Ovary (tissue), 9 donors: ENCODE measurements around the gene CDX1. TPM values are rescaled to one million over a fixed set of nuclear protein-coding genes. Genes with fewer than 3 reads are reported as not detected.

ENCODE experiments used
- DNase-seq, 5 donors: peaks; one replicate each; pipeline ENCODE4 v3.0.0-alpha.2; 2019 to 2020
- H3K27ac ChIP-seq, 2 donors: fragments of 200-600 bp; one replicate each; pipeline versions ENCODE4 v1.5.1 to v1.8.0; 2019 to 2022
- H3K27me3 ChIP-seq: fragments of 200-600 bp; one replicate; pipeline ENCODE4 v1.8.0; 2022
- H3K36me3 ChIP-seq: fragments of 200-600 bp; sonication (generic); one replicate; pipeline ENCODE4 v1.5.1; 2019
- H3K4me1 ChIP-seq: one replicate; pipeline ENCODE4 v1.8.1; 2013; ENCODE audit warnings: mild to moderate bottlenecking, moderate library complexity; ENCODE audit not compliant: insufficient read depth
- H3K4me3 ChIP-seq: fragments of 200-600 bp; sonication (generic); one replicate; pipeline ENCODE4 v1.5.1; 2017
- H3K9me3 ChIP-seq, 2 donors: fragments of 200-600 bp in 1 of 2; sonication (generic) in 1 of 2; one replicate each; pipeline versions ENCODE4 v1.5.1 to v1.8.1; 2013 to 2019; ENCODE audit warnings: mild to moderate bottlenecking in 1 of 2, moderate library complexity in 1 of 2
- EP300 ChIP-seq: sonication (generic); formaldehyde crosslinking; IDR thresholded peaks from one replicate; pipeline ENCODE4 v1.6.1; 2017; ENCODE audit warnings: antibody characterized with exemption
- POLR2A ChIP-seq: fragments of 450-650 bp; IDR thresholded peaks from one replicate; pipeline ENCODE4 v1.6.1; 2017; ENCODE audit warnings: antibody characterized with exemption, mild to moderate bottlenecking, moderate library complexity
- WGBS, 3 donors: extraction: QIAGEN DNeasy Blood & Tissue Kit in 1 of 3; methylation state at CpG; one replicate each; pipeline versions ENCODE4 v1.1.5 to v1.1.7; 2013 to 2017; 5-methylcytosine and 5-hydroxymethylcytosine counted together
- intact Hi-C, 4 donors: fragments of 100-400 bp; cut with DNase I; formaldehyde crosslinking; loops; one replicate each; pipeline versions ENCODE4 v1.11.0 to v1.15.1; 2022 to 2023
- polyA plus RNA-seq, 2 donors: library from polyadenylated mRNA; stranded (reverse); fragments of 200-250 nt in 1 of 2; fragments of 350-450 nt in 1 of 2; fragmentation: Illumina TruSeq in 1 of 2; extraction: RNeasy Lipid Tissue Mini Kit (QIAGEN cat#74804) in 1 of 2; gene quantifications; one replicate each; pipeline ENCODE4 v1.2.3, GENCODE V29; 2013 to 2014
- total RNA-seq, 7 donors: library from RNA; depleted of rRNA in 2 of 7; stranded (reverse); fragments of >200 nt in 2 of 7; fragmentation: NEBNext Ultra II Directional in 3 of 7; extraction: Animal tissue kit (Norgen Biotek cat#: 25700) in 3 of 7; gene quantifications; one replicate each; pipeline versions ENCODE4 v1.1.0 to v1.2.4, GENCODE V29; 2016 to 2023
- TF ChIP-seq, protein P1 (sequence below), 3 donors: fragments of 450-650 bp in 2 of 3; fragments of 200-600 bp in 1 of 3; IDR thresholded peaks; one replicate each; pipeline versions ENCODE4 v1.5.1 to v1.8.0; 2016 to 2022; ENCODE audit warnings: antibody characterized with exemption in 3 of 3, mild to moderate bottlenecking in 1 of 3
- donor health status: DM: no; HTN: no; CAD: no; lungs with moderate emphysema.
- donor health status: DM: no; HTN: no; CAD: no.
- donor health status: Bipolar disorder and iron deficiency.
- donor health status: DM: yes; HTN: yes; CAD: no.
- donor health status: DM: no; HTN: no; CAD: no.
- donor health status: DM: yes; HTN: yes; CAD: no.

The CDX1 gene
- total and polyA plus RNA-seq, 9 donors, result 0.18 to 1.4 (median 0.58) TPM

DNA sequence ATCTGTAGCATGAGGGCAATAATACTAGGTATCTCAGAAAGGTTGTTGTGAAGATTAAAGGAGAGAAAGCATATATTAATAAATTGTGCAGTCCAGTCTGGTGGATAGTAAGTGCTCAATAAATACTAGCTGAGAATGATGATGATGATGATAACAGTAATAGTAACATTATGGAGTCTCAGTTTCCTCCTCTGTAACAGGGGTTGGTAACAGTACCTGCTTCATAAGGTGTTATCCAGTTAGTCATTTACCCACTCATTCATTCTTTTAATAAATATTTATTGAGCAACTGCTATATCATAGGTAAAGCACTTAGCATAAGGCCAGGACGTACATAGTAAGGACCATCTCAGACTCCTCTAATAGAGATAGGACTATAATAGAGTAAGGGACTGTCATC lies 30.9 kb downstream of the CDX1 start:
- 86 to 94% (median 86%) methylated on average over 1 of the region's 1 CpG for WGBS, 3 donors
- H3K36me3 ChIP-seq, result no peaks in the 10 kb centered on the region

DNA sequence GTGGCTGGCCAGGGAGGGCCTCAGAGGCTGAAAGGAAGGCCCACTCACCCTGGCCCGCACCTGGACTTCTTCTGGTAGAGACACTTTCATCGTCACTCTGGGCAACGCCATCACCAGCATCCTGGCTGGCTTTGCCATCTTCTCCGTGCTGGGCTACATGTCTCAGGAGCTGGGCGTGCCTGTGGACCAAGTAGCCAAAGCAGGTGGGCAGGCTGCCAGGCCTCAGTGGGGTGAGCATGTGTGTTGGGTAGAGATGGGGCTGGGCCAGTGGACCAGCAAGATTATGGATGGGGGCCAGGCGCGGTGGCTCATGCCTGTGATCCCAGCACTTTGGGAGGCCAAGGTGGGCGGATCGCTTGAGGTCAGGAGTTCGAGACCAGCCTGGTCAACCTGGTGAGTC lies 35.9 kb downstream of the CDX1 start:
- no peaks in the 10 kb centered on the region for H3K36me3 ChIP-seq
- TF ChIP-seq POLR2A (no peak), EP300 (no peak)
- TF ChIP-seq, protein P1, sequence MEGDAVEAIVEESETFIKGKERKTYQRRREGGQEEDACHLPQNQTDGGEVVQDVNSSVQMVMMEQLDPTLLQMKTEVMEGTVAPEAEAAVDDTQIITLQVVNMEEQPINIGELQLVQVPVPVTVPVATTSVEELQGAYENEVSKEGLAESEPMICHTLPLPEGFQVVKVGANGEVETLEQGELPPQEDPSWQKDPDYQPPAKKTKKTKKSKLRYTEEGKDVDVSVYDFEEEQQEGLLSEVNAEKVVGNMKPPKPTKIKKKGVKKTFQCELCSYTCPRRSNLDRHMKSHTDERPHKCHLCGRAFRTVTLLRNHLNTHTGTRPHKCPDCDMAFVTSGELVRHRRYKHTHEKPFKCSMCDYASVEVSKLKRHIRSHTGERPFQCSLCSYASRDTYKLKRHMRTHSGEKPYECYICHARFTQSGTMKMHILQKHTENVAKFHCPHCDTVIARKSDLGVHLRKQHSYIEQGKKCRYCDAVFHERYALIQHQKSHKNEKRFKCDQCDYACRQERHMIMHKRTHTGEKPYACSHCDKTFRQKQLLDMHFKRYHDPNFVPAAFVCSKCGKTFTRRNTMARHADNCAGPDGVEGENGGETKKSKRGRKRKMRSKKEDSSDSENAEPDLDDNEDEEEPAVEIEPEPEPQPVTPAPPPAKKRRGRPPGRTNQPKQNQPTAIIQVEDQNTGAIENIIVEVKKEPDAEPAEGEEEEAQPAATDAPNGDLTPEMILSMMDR (IDR thresholded peaks at IDR 0.05), result no peak
- H3K4me1 ChIP-seq, result no peaks in the 10 kb centered on the region
- H3K27ac ChIP-seq, result no peak overlapping the region
- no peaks in the 10 kb centered on the region for H3K9me3 ChIP-seq
- DNase-seq, result peak in 1 of 5 donors; percentile 49
- intact Hi-C loops, result no loop called here
- no peak overlapping the region for H3K4me3 ChIP-seq
- WGBS, 3 donors, result 94 to 96% (median 94%) methylated on average over 10 of the region's 10 CpGs
- no peaks in the 10 kb centered on the region for H3K27me3 ChIP-seq

More for the DNA sequence above, 30.9 kb downstream of the CDX1 start:
- Histone ChIP-seq H3K27me3 (no peaks in the 10 kb centered on the region), H3K4me1 (no peaks in the 10 kb centered on the region), H3K9me3 (no peaks in the 10 kb centered on the region), H3K4me3 (no peak overlapping the region), H3K27ac (no peak overlapping the region)
- no peak for DNase-seq
- intact Hi-C loops, result no loop called here
- TF ChIP-seq EP300, result no peak
- TF ChIP-seq POLR2A, result no peak
- TF ChIP-seq, protein P1 (IDR thresholded peaks at IDR 0.05), result no peak

DNA sequence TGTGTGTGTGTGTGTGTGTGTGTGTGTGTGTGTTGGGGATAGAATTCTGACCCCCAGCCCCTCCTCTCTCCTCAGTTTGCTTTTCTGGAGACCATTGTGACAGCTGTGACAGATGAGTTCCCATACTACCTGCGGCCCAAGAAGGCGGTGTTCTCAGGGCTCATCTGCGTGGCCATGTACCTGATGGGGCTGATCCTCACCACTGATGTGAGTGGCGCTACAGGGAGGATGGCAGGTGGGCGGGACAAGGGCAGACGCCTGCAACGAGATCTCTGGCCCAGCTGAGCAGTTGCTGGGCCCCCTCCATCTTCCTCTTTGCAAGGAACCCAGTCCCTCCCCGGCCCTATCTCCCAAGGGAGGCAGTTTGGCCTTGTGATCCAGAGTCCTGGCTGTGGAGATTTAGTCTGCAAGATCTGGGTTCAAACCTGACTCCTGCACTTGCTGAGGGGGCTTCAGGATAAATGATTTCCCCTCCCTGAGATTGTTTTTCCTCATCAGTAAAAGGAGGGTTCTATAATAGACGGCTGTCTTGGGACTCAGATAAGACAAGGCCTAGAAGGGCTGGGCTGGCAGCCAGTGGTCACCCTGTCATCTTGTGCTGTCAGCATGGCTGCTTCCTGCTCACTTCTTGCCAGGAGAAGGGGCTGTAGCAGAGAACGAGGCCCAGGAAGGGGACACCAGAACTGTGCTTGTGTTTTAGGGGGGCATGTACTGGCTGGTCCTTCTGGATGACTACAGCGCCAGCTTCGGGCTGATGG lies 37.4 kb downstream of the CDX1 start:
- DNase-seq, result no peak
- WGBS, 3 donors, result 76 to 82% (median 79%) methylated on average over 12 of the region's 12 CpGs
- intact Hi-C loops, result no loop called here

DNA sequence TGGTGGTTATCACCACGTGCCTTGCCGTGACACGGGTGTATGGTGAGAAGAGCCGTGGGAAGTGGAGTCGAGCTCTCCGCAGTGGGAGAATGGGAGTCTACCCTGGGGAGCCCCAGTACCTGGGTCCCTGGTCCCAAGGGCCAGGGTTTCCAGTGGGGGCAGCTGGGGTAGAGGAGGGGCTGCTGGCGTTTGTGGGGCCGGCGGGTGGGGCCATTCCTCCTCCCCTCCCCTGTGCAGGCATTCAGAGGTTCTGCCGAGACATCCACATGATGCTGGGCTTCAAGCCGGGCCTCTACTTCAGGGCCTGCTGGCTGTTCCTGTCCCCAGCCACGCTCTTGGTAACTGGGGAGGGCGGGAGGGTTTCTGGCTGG lies 38.0 kb downstream of the CDX1 start:
- intact Hi-C loops, result no loop called here
- Histone ChIP-seq H3K36me3 (no peaks in the 10 kb centered on the region), H3K4me1 (no peaks in the 10 kb centered on the region), H3K4me3 (no peak overlapping the region), H3K27me3 (no peaks in the 10 kb centered on the region), H3K9me3 (no peaks in the 10 kb centered on the region), H3K27ac (no peak overlapping the region)
- 90 to 94% (median 92%) methylated on average over 12 to 13 of the region's 13 CpGs for WGBS, 3 donors
- TF ChIP-seq EP300, result no peak
- no peak for TF ChIP-seq POLR2A
- TF ChIP-seq, protein P1 (IDR thresholded peaks at IDR 0.05), result no peak
- DNase-seq, result no peak

More for the DNA sequence above, 37.4 kb downstream of the CDX1 start:
- no peak overlapping the region for H3K27ac ChIP-seq
- TF ChIP-seq POLR2A, result no peak
- TF ChIP-seq, protein P1 (IDR thresholded peaks at IDR 0.05), result no peak
- no peak for TF ChIP-seq EP300
- no peaks in the 10 kb centered on the region for H3K36me3 ChIP-seq
- no peaks in the 10 kb centered on the region for H3K4me1 ChIP-seq
- H3K9me3 ChIP-seq, result no peaks in the 10 kb centered on the region
- no peak overlapping the region for H3K4me3 ChIP-seq
- H3K27me3 ChIP-seq, result no peaks in the 10 kb centered on the region
